ENCODE measurements around the gene ABCG4. TPM values are rescaled to one million over a fixed set of nuclear protein-coding genes. Genes with fewer than 3 reads are reported as not detected.

Gene ABCG4
- total RNA-seq, 2 donors from 2014 or later, result 0.85 TPM; not detected in 1

DNA sequence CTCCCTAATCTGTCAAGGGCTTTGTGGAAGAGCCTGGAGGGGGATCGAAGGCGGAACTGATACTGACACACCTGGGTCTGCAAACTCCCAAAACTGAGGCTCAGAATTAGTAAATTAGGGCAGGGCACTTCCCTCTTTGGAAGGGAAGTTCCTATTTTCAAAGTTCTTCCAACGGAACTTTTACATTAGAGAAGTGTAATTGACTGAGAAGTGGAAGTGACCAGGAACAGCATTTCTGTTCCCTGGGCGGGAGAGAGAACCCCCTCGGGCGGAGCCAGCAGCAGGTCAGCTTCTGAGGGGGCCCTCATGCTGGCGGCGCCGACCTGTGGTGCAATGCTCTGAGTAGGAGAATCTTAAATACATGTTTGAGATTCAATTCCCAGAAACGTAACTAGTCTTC, 56.2 kb downstream of the ABCG4 start:
- peak overlapping the region in 1 of 2 donors; percentile 98 for H3K27ac ChIP-seq
- H3K36me3 ChIP-seq, result no peaks in the 10 kb centered on the region
- 55% methylated on average over 10 of the region's 10 CpGs for WGBS
- no peaks in the 10 kb centered on the region for H3K27me3 ChIP-seq (replicated peaks; ENCODE audit: insufficient read depth)
- no peak for DNase-seq (ENCODE audit: low spot score)
- TF ChIP-seq CTCF (IDR thresholded peaks at IDR 0.05) (no peak), POLR2A (IDR thresholded peaks at IDR 0.05) (no peak), POLR2AphosphoS5 (IDR thresholded peaks at IDR 0.05) (no peak)
- no peaks in the 10 kb centered on the region for H3K9me3 ChIP-seq
- intact Hi-C loops (cut with DNase I), result loop anchor here (5.0 kb wide), 2 partner anchors 82 to 117 kb away; no protein-coding TSS in a partner anchor
- no peaks in the 10 kb centered on the region for H3K4me1 ChIP-seq (replicated peaks)
- H3K4me3 ChIP-seq, result peak overlapping the region in 1 of 2 donors; percentile 94

GRCh38 chr11:119205574-119206510, 57.0 kb downstream of the ABCG4 start, which contains the start of gene CBL:
CBL (plus strand) TSS chr11:119206339; CDS start chr11:119206418, 79 bp downstream.
- H3K27me3 ChIP-seq (replicated peaks; ENCODE audit: insufficient read depth), result no peaks in the 10 kb centered on the region
- H3K4me3 ChIP-seq, result peak within 1 kb of the TSS; percentile 90 to 94
- H3K4me1 ChIP-seq (replicated peaks), result no peaks in the 10 kb centered on the region
- DNase-seq (ENCODE audit: low spot score), result peak; percentile 94
- WGBS, result under 1% methylated on average over 58 of the region's 88 CpGs
- TF ChIP-seq POLR2AphosphoS5 (IDR thresholded peaks at IDR 0.05), result peak; percentile 72
- TF ChIP-seq CTCF (IDR thresholded peaks at IDR 0.05), result peak; percentile 78 to 91 (median 90)
- peak; percentile 63 for TF ChIP-seq POLR2A (IDR thresholded peaks at IDR 0.05)
- H3K27ac ChIP-seq, result peak within 1 kb of the TSS; percentile 96 to 98
- H3K36me3 ChIP-seq, result no peaks in the 10 kb centered on the region
- H3K9me3 ChIP-seq, result no peaks in the 10 kb centered on the region
- intact Hi-C loops (cut with DNase I), result loop anchor here (2.0 to 5.0 kb wide), 3 partner anchors 81 to 133 kb away; no protein-coding TSS in a partner anchor

DNA sequence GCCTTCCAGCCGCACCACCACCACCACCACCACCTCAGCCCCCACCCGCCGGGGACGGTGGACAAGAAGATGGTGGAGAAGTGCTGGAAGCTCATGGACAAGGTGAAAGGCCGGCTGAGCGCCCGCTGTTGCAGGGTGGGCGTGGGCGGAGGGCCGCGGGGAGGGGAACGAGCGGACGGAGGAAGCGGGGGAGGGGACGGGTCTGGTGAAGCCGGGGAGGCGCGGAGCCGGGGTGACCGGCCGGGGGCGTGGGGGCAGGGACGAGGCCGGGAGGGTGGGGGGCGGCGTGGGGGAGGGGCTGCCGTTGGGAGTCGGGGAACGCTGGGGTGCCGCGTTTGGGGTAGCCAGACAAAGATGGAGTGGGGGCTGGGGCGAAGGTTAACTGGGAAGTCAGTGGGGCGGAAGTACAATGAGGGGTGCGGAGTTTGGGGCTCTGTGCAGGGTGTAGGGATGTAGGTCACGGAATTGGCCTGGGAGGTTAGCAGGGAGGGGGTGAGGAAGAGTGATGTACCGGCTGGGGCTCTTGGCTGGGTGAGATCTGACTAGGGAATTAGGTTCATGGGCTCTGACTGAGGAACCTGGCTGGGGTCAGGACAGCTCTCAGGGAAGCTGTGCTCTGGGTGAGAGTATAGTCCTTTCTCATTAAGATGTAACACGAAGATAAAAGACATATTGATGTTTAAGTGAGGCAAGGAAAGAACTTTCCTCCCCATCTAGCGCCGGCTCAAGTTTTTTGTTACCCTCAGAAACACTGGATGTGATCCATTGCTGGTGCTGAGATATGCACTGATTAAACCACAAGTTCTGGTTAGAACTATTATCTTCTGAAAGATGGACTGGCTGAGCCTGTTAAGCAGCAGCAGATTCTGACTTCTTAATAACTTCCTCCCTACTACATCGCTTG, 57.9 kb downstream of the ABCG4 start:
- under 1% methylated on average over 35 of the region's 41 CpGs for WGBS
- H3K9me3 ChIP-seq, result no peaks in the 10 kb centered on the region
- H3K4me1 ChIP-seq (replicated peaks), result no peaks in the 10 kb centered on the region
- H3K4me3 ChIP-seq, result peak overlapping the region; percentile 90 to 94
- intact Hi-C loops (cut with DNase I), result loop anchor here (2.0 to 5.0 kb wide), 3 partner anchors 81 to 132 kb away; no protein-coding TSS in a partner anchor
- peak overlapping the region; percentile 96 to 98 for H3K27ac ChIP-seq
- H3K36me3 ChIP-seq, result no peaks in the 10 kb centered on the region
- H3K27me3 ChIP-seq (replicated peaks; ENCODE audit: insufficient read depth), result no peaks in the 10 kb centered on the region
- DNase-seq (ENCODE audit: low spot score), result peak; percentile 19
- TF ChIP-seq CTCF (IDR thresholded peaks at IDR 0.05) (no peak), POLR2A (IDR thresholded peaks at IDR 0.05) (no peak), POLR2AphosphoS5 (IDR thresholded peaks at IDR 0.05) (no peak)

GRCh38 chr11:119207415-119207960, 58.6 kb downstream of the ABCG4 start:
- TF ChIP-seq CTCF (IDR thresholded peaks at IDR 0.05), result no peak
- TF ChIP-seq POLR2A (IDR thresholded peaks at IDR 0.05), result no peak
- TF ChIP-seq POLR2AphosphoS5 (IDR thresholded peaks at IDR 0.05), result no peak
- Histone ChIP-seq H3K4me1 (replicated peaks) (no peaks in the 10 kb centered on the region), H3K27me3 (replicated peaks; ENCODE audit: insufficient read depth) (no peaks in the 10 kb centered on the region), H3K9me3 (no peaks in the 10 kb centered on the region), H3K4me3 (peak overlapping the region; percentile 90 to 94), H3K36me3 (no peaks in the 10 kb centered on the region), H3K27ac (peak overlapping the region; percentile 96 to 98)
- no peak for DNase-seq (ENCODE audit: low spot score)
- intact Hi-C loops (cut with DNase I), result loop anchor here (2.0 to 5.0 kb wide), 3 partner anchors 80 to 131 kb away; no protein-coding TSS in a partner anchor
- 38% methylated on average over 11 of the region's 11 CpGs for WGBS
